ENCODE results near the gene ZNF83.

ZNF83 gene

DNA sequence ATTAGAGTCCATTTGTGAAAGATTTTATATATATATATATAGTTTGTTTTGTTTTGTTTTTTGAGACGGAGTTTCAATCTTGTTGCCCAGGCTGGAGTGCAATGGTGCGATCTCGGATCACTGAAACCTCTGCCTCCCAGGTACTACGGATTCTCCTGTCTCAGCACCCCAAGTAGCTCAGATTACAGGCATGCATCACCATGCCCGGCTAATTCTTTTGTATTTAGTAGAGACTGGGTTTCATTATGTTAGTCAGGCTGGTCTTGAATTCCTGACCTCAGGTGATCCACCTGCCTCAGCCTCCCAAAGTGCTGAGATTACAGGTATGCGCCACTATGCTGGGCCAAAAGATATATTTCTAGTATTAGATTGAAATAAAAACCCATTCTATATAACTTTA is 72.0 kb downstream of the ZNF83 start (continued):
- no peak for TF ChIP-seq CSRNP3 (CRISPR knock-in tag; IDR thresholded peaks at IDR 0.05)
- no peak for TF ChIP-seq ZFP30 (CRISPR knock-in tag; IDR thresholded peaks at IDR 0.05)
- TF ChIP-seq ZC3H10 (CRISPR knock-in tag; IDR thresholded peaks at IDR 0.05) = no peak
